GM12873 (cell line): ENCODE results near the gene ACAD10.

ENCODE experiments used
- TF ChIP-seq, protein P1 (sequence below): IDR thresholded peaks from 2 replicates; pipeline ENCODE4 v1.5.1; 2012; ENCODE audit warnings: low read depth, mild to moderate bottlenecking, moderate library complexity, low read length, control low read depth; ENCODE audit not compliant: insufficient read depth; ENCODE audit errors: missing control alignments

The ACAD10 gene

DNA sequence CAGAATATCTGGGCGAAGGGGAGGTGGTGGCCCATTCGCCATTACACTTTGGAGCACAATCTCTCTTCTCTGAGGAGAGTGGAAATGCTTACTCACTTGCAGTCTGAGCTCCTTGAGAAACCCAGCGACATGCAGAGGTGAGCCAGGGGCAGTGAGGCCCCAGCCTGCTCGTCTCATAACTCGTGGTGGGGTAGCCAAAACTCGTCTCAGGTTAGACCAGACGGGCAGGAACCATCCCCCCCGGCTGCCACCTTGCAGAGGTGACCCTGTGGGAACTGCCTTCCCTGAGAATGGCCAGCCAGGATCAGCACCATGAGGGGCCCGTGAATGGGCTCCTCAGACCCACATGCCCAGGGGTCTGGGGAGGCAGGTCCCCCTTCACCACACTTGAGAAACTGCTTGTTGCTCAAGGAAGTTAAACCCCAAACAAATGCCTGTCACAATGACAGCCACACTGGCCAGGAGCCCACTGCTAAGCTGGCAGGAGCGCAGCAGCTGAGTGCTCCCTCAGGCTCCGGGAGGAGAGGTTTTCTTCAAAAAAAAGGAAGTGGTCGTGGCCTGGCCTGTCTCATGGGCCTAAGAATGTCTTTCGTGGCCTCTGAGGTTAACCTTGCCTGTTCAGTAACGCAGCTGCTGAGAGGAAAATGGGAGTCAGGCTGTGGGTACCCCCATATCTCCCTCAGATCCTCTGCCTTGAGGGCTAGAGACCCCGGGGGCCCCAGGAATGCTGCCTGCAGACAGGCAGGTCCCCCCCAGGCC, 71.7 kb downstream of the ACAD10 start:
- TF ChIP-seq, protein P1, sequence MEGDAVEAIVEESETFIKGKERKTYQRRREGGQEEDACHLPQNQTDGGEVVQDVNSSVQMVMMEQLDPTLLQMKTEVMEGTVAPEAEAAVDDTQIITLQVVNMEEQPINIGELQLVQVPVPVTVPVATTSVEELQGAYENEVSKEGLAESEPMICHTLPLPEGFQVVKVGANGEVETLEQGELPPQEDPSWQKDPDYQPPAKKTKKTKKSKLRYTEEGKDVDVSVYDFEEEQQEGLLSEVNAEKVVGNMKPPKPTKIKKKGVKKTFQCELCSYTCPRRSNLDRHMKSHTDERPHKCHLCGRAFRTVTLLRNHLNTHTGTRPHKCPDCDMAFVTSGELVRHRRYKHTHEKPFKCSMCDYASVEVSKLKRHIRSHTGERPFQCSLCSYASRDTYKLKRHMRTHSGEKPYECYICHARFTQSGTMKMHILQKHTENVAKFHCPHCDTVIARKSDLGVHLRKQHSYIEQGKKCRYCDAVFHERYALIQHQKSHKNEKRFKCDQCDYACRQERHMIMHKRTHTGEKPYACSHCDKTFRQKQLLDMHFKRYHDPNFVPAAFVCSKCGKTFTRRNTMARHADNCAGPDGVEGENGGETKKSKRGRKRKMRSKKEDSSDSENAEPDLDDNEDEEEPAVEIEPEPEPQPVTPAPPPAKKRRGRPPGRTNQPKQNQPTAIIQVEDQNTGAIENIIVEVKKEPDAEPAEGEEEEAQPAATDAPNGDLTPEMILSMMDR, result no peak

DNA sequence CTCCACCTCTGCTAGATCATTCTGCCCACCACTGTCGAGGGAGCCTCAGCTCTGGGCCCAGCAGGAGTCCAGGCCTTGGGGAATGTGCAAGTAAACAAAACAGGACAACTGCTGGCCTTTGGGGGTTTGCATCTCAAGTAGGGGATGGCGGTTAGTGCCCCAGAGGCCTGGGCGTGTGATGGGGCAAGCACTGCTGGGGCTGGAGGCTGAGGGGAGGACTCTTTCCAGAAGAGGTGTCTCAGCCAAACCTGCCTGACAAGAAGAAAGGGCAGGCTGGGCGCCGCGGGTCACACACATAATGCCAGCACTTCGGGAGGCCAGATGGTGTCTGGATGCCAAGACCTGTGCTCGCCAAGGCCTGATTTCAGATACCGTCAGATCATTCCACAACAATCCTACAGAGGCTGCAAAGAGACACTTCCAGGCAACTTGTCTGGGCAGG, 72.3 kb downstream of the ACAD10 start:
- TF ChIP-seq, protein P1, result no peak

DNA sequence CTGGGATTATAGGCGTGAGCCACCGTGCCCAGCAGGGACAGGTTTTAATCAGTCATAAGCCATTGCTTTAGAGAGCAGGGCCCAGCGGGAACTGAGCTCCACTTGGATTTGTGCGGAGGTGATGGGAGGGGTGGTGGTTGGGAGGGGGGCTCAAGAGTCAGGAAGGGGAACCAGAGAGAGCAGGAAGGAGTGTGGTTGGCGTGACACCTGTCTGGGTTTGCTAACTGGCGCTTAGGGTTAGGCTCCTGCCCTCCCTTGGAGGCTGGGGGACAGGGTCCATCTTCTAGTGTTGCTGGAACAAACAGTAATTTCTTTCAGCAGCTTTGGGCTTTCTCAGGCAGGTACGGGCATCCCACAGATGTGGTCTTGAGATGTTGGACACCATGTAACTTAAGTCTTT, 73.4 kb downstream of the ACAD10 start:
- TF ChIP-seq, protein P1, result no peak

DNA sequence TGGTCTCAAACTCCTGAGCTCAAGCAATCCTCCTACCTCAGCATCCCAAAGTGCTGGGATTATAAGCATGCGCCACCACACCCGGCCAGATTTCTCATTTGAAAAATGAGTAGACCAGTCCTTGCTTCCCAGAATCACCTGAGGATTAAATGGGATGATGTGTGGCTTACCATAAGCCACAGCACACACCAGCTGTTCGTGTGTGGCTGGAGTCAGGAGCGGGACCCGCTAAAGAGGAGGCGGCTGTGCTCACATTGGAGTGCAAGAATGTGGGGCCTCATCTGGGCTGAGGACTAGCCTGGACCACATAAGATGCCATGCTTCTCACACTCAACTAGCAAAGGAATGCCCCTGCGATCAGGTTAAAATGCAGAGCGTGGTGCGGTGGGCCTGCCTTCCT, 74.1 kb downstream of the ACAD10 start:
- TF ChIP-seq, protein P1, result no peak

DNA sequence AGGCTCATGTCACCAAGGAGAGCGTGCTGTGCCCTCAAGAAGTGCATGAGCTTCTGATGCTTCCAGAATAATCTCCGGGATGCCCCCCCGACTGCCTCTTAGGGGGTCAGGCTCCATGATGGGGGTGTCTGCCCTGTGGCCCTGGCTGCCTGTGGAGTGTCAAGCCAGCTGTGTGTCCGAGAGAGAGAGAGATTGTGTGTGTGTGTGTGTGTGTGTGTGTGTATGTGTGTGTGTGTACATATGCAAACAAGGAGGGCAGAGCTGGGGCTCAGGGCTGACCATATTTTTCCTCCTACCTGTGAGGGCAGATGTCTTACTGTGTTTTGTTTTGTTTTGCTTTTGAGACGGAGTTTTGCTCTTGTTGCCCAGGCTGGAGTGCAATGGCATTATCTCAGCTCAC, 75.2 kb downstream of the ACAD10 start:
- TF ChIP-seq, protein P1, result no peak

DNA sequence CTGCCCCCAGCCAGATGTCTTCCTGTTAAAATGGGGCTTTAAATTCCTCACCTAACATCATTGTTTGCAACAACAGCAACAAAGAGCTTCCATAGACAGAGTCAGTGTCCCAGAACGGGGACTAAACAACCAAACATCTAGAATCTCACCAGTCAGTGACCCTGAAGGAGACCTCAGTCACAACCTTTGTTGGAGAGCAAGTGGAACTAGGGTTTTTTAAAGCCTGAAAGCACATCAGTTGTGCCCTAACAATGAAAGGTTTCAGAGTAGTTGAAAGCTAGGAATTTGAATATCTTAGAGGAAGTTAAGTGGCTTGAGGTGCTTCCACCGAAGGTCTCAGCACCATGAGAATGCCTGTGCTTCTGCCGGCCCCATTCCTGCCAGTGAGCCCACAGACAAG, 75.9 kb downstream of the ACAD10 start:
- TF ChIP-seq, protein P1, result no peak

DNA sequence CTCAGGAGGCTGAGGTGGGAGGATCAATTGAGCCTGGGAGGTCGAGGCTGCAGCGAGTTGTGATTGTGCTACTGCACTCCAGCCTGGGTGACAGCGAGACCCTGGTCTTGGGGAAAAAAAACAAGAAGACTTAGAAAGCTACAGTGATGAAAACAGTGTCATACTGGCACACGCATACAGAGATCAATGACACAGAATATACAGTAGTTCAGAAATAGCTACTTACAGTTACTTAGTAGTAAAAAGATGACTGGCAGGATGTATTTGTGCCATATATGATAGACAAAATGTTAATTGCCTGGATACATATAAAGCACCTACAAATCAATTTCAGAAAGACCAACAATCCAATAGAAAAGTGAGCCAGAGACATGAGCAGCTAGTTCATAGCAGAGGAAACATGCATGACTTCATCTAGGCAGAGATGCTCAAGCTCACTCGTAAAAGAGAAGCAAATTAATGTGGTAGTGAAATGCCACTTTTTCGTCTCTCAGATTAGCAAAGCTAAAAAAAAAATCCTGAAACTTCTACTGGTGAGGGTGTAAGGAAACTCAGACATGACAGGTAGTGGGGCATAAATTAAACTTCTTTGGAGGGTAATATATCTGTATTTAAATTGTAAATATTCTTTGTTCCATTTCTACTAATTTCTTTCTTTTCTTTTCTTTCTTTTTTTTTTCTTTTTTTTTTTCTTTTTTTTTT, 78.4 kb downstream of the ACAD10 start:
- TF ChIP-seq, protein P1, result no peak
